Heart left ventricle (tissue), 13 donors: ENCODE results near the gene FAM8A1.

Experiments used
- POLR2A ChIP-seq, 2 donors: fragments of 450-650 bp; IDR thresholded peaks; one replicate each; pipeline ENCODE4 v1.6.1; 2017; ENCODE audit warnings: antibody characterized with exemption in 2 of 2, mild to moderate bottlenecking in 2 of 2, moderate library complexity in 2 of 2
- TF ChIP-seq, protein P1 (sequence below), 12 donors: fragments of 200-600 bp; sonication (generic) in 4 of 12; IDR thresholded peaks; one replicate each; pipeline versions ENCODE4 v1.5.0 to v1.8.0; 2018 to 2022; ENCODE audit warnings: antibody characterized with exemption in 12 of 12, mild to moderate bottlenecking in 5 of 12
- donor health status: ischemic (EF 13 %, LVEDD 7.1; RV severe dilation, severe dysfunction).
- donor health status: DM: no; HTN: yes; CAD: no.
- donor health status: DM: no; HTN: no; CAD: no.
- donor health status: ischemic (EF 25% LVEDD 6.9; RV normal size, moderate dysfunction).
- donor health status: ischemic (EF 25% LVEDD 5.7; RV mildly dilated, moderate dysfunction).
- donor health status: ischemic (EF 35%, LVEDD 5.7; RV mildly dilated, moderate dysfunction).
- donor health status: nonischemic (EF 11% LVEDD 7.7; RV severe dilation, severe dysfunction).
- donor health status: DM: yes; HTN: yes; CAD: no.
- donor health status: PGD.
- donor health status: ischemic (EF 29% LVEDD 5.4; RV normal size, mild dysfunction).
- donor health status: nonischemic (EF 23%, LVEDD 6.1; RV moderate dilation, normal function).

DNA sequence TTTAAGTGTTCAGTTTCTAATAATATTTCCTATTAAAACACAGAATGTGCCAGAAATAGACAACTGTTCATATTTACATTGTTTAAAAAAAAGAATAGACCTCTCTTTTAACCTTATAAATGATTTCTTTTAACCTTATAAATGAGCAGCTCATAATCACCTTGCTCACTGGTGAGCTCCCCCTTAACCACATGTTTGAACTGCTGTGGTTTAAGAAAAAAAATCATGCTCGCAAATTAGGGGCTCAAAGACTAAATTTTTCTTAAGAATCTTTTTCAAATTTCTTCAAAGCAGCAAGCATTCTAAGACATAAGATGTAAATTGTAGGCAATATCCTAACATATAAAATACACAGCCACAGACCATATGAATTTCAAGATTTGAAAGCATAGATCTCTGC lies 32.8 kb downstream of the FAM8A1 start:
- no peak for TF ChIP-seq POLR2A (IDR thresholded peaks at IDR 0.05)
- TF ChIP-seq, protein P1, sequence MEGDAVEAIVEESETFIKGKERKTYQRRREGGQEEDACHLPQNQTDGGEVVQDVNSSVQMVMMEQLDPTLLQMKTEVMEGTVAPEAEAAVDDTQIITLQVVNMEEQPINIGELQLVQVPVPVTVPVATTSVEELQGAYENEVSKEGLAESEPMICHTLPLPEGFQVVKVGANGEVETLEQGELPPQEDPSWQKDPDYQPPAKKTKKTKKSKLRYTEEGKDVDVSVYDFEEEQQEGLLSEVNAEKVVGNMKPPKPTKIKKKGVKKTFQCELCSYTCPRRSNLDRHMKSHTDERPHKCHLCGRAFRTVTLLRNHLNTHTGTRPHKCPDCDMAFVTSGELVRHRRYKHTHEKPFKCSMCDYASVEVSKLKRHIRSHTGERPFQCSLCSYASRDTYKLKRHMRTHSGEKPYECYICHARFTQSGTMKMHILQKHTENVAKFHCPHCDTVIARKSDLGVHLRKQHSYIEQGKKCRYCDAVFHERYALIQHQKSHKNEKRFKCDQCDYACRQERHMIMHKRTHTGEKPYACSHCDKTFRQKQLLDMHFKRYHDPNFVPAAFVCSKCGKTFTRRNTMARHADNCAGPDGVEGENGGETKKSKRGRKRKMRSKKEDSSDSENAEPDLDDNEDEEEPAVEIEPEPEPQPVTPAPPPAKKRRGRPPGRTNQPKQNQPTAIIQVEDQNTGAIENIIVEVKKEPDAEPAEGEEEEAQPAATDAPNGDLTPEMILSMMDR (IDR thresholded peaks at IDR 0.05): no peak
